GM19452 (cell line): ENCODE results near the gene ITPRID2.
A peak's percentile ranks its signal among the peaks of the same experiment; 100 is the strongest.

Source experiments
- ATAC-seq: cut with Tn5 transposase; IDR thresholded peaks from one replicate; pipeline ENCODE4 v1.9.1; 2021; ENCODE audit not compliant: unreplicated experiment

ITPRID2 gene

DNA sequence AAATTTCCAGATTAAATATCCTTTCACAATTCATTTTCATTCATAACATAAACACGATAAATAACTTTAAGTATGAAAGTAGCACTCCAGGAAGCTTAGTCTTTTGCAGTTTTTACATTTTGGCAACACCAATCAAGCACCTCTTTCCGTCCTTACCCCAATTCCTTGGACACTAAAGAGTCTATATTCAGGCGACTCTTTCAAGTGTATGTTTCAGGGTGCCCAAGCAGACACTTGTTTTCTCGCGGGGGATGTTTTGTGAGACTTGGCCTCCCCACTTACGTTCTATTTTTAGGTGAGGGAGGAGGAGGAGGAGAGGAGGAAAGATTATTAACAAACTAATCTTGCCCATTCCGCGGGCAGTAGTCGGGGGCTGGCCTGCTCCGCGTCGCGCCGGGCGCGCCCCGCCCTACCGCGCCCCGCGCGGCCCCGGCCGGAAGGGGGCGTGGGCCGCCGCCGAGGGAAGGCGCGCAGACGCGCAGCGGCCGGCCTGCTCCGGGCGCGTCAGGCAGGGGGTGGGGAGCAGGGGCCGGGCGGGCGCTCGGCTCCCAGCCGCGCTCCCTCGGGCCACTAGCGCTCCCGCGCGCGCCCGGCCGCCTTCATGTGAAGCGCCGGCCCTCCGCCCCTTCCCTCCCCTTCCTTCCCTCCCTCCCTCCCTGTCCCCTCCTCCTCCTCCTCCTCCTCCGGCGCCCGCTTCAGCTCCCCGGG lies at the start of gene ITPRID2:
Gene ITPRID2 (plus strand): TSS at position 473 of the 708 bp plus-strand sequence. CDS start 337 bp downstream, outside the sequence.
- peak; percentile 85 for ATAC-seq

GRCh38 chr2:181844551-181845290 lies 46.8 kb upstream of the ITPRID2 start:
- ATAC-seq: no peak

DNA sequence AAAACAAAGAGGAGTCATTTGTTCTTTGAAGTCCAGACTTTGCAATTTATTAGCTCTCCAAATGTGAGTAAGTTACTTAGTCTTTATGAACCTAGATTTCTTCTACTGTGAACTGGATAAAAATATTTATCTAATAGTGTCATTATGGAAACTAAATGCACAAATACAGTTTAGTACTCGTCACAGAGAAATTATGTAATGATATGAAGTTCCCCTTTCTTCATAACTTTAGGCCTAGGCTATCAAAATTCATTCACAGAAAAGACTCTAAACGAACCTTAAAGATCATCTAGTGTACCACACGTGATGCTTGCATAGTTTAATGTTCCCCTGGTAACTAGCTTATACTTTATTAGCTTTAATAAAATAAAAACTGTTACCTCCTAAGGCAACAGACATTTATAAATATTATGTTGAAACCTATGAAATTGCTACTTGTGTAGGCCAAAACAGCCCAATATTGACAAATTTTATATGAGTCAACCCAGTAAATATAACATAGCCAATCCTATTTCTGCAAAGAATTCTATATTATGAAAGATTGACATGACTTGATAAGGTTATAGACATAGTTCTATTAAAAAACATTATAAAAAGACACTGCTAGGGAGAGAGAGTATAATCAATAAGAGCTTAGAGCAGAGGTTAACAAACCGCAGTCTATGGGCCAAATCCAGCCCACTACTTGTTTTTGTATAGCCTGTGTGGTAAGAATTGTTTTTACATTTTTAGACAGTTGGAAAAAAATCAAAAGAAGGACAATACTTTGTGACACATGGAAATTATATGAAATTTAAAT lies 44.9 kb upstream of the ITPRID2 start:
- ATAC-seq: no peak

DNA sequence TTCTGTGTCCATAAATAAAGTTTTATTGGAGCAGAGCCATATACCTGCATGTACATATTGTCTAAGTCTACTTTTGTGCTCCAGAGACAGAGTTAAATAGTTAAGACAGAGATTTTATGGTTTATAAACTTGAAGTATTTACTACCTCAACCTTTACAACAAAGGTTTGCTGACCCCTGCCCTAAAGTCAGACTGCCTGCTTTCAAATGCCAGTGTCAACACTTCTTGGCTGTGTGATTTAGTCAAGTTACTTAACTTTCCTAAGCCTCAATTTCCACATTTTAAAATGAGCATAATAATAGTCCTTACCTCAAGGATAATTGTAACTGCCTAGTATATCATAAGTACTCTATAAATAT lies 44.4 kb upstream of the ITPRID2 start:
- no peak for ATAC-seq

- ATAC-seq: no peak
These were observed 43.8 kb upstream of the ITPRID2 start for GRCh38 chr2:181847702-181848101.

GRCh38 chr2:181848261-181848886 lies 43.2 kb upstream of the ITPRID2 start:
- ATAC-seq: no peak

DNA sequence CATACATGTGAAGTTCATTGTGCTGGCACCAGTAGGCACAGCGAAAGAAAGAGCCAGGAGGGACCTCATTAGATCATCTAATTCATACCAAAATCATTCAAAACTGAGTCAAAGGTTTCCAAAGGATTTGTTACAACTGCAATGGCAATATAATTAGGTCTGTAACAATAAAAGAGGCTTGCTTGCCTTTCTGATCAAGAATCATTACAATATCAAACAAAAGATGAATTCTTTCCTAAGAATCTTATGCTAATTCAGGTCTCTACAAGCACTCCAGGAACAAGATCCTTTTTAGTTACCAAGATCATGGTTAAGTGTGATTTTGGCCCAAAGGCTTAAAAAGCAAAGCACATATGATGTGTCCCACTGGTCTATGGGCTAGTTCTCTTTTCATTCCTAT lies 41.9 kb upstream of the ITPRID2 start:
- ATAC-seq: no peak

- peak; percentile 57 for ATAC-seq
These were observed 40.5 kb upstream of the ITPRID2 start for GRCh38 chr2:181850936-181851560.

DNA sequence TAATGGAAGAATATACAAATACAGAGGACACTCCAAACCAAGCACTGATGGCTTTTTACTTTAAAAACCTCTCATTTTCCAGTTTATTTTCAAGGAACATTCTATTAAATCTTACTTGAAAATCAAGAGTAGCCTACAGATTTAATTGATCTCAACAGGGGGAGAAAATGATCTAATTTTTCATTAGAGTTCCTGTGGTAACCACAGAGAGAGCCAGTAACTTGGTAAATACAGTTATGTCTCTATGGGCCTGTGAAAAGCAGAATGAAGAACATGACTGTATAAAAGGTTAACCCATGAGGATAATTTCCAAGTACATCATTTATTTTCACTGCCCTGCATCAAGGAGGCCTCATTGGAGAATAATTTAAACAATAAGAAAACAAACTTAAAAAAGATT lies 39.8 kb upstream of the ITPRID2 start:
- no peak for ATAC-seq

DNA sequence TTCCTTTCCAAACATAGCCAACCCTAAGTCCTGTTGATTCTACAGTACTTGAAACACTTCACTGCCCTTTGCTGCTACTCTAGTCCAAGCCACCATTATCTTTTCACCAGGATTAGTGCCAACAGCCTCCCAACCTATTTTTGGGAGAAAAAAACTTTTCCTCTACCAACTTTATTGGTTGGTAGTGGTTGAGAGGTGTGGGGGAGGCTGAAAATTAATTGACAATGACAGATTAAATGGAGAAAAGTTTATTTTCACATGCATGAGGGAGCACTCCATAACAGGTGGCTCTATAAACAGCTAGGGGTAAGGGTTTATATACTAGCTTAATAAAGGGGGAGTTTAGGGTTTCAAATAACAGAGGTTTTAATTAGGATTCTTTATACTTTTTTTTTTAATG lies 37.8 kb upstream of the ITPRID2 start:
- ATAC-seq: no peak

DNA sequence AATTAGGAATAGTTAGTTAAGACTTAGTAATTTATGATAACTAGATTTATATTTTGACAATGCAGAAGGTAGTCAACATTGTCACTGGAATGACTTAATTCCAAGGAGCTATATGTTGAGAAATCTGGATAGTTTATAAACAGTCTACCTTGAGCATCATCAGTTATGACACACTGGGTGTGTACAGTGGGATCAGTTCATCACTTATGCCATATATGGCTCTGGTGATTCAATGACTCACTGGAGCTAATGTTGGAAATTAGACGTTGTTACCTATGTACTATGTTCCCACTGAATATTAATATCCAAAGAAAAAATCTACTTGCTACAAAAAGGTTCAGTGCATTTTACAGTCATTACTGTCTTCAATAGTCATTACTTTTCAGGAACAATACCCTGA lies 34.0 kb upstream of the ITPRID2 start:
- no peak for ATAC-seq

GRCh38 chr2:181858600-181858999 lies 32.9 kb upstream of the ITPRID2 start:
- no peak for ATAC-seq

DNA sequence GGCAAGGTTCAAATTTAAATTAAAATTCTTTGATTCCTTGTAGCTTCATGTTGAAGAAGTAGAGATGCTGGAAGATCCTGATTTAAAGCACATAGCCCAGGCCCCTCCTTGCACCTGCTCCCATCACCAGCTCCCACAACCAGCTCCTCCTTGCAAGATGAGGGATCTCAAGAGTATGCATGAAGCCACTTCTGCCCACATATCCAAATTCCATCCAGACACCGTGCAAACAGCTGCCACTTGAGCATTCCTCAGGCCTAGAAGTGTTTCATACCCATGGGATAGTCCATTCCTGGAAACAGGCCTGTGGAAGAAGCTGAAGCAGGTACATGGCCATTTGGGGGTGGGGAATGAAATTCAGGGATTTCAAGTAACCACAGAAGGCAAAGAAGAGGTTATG lies 32.4 kb upstream of the ITPRID2 start:
- ATAC-seq: no peak

DNA sequence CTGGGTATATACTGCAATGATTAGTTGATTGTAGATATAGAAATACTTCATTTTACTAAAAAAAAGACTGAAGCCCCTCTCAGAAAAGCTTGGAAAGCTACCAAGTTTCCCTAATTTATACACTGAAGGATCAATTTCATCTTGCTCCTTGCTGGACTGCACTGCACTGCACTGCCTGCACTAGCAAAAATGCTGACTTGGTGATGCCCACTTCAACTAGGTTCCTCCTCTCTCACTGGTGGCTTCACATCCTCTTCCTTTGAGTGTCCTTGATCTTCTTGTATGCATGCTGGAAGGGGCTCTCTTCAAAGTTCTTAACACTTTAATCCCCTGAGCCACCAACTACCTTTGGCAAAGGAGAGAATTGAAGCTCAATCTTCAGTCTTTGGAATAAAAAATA lies 31.7 kb upstream of the ITPRID2 start:
- no peak for ATAC-seq

GRCh38 chr2:181861379-181861778 lies 30.2 kb upstream of the ITPRID2 start:
- no peak for ATAC-seq

- no peak for ATAC-seq
These were observed 28.8 kb upstream of the ITPRID2 start for GRCh38 chr2:181862583-181863281.

GRCh38 chr2:181872178-181872577 lies 19.4 kb upstream of the ITPRID2 start:
- ATAC-seq: no peak

DNA sequence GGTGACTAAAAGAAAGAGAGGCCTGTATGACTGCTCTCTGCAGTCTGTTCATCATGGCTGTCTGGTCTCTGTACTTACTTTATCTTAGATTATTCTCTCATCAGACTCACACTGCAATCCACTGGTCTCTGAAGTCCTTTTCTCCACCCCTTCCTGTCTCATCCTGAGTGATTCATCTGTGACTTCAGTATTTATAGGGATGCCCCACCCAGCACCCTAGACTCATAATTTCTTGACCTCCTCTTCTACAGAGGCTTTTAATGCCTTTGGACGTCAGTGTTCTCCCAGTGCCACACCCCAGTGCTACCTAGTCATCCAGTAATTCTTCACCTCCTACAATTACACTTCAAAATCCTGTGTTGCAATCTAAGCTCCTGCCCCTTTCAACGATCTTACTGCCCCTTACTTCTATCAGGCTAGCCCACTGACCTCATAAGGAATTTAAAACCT lies 14.9 kb upstream of the ITPRID2 start:
- ATAC-seq: no peak

- no peak for ATAC-seq
These were observed 14.3 kb upstream of the ITPRID2 start for GRCh38 chr2:181877181-181877664.

DNA sequence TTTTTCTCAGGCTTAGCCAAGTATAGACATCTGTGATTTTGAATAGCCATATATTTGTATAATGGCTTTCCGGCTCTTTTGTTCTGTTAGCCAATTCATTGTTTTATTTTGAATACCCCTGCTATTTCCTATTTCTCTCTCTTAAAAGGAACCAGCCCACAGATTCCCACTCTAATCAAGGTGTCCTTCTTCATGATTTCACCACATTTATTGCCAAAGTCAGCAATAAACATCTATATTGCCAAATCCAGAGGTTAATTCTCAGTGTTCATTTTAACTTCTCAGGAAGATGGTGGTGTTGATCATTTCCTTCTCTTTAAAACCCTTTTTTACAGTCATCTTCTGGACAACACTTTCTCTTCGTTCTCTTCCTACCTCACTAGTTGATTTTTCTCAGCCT lies 13.1 kb upstream of the ITPRID2 start:
- ATAC-seq: no peak
